Measurements from ENCODE around the gene SHISAL1.

The SHISAL1 gene

DNA sequence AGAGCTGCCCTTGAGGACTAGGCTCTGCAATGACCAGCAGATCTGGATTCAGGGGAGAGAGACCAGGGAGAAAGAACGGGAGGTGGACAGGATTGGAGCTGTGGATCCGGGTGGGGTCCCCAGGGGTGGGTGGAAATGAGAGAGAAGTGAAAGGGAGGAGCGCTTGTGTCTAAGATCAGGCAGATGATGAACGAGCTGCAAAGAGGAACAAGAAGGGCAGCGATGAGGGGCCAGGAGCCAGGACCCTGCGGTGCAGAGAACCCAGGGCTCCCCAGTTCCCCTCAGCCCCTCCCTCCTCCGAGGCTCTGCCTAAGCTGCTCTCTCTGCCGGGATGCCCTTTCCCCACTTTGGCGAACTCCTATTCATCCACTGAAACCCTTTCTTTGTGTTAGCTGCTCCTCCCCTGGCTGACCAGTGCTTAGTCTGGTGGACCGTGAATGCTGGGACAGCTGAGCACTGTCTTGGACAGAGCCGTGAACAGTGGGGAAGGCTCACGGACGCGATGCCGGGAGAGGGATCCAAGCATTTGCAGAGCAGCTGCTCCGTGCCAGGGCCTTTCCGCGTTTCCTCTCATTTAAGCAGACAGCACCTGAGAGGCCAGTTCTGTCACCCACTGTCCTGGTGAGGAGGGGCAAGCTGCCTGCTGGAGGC is 35.9 kb downstream of the SHISAL1 start:
- H3K36me3 Mint-ChIP-seq (ENCODE audit: low read depth) = no peaks in the 10 kb centered on the region
- no peaks in the 10 kb centered on the region for H3K4me1 Mint-ChIP-seq (ENCODE audit: low read depth)
- H3K27me3 Mint-ChIP-seq = peaks cover 18% of the 10 kb centered on the region
- no peak overlapping the region for H3K27ac Mint-ChIP-seq
- intact Hi-C loops (cut with micrococcal nuclease) = no loop called here
- no peak overlapping the region for H3K4me3 Mint-ChIP-seq
- H3K9me3 Mint-ChIP-seq = no peaks in the 10 kb centered on the region

DNA sequence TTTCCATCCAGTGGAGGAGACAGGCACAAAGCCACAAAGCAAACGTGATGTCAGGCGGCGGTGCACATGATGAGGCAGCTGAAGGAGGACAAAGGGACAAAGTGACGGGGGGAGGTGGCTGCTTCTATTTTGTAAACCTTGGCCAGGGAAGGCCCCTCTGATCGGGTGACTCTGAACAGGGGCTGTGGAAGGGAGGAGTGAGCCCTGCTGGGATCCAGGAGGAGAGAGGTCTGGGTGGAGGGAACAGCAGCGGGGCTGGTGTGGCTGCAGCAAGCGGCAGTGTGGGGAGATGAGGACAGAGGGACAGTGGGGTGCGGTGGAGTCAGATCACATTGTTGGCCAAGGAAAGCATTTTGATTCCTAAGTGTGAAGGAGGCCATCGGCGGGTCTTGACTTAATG is 36.7 kb downstream of the SHISAL1 start:
- H3K9me3 Mint-ChIP-seq = no peaks in the 10 kb centered on the region
- H3K36me3 Mint-ChIP-seq (ENCODE audit: low read depth) = no peaks in the 10 kb centered on the region
- no peak overlapping the region for H3K4me3 Mint-ChIP-seq
- no peak overlapping the region for H3K27ac Mint-ChIP-seq
- no peaks in the 10 kb centered on the region for H3K4me1 Mint-ChIP-seq (ENCODE audit: low read depth)
- intact Hi-C loops (cut with micrococcal nuclease) = no loop called here
- H3K27me3 Mint-ChIP-seq = peaks cover 17% of the 10 kb centered on the region

- Mint-ChIP-seq H3K9me3 (no peaks in the 10 kb centered on the region), H3K27me3 (peaks cover 16% of the 10 kb centered on the region), H3K36me3 (ENCODE audit: low read depth) (no peaks in the 10 kb centered on the region), H3K4me3 (no peak overlapping the region), H3K27ac (no peak overlapping the region), H3K4me1 (ENCODE audit: low read depth) (no peaks in the 10 kb centered on the region)
- intact Hi-C loops (cut with micrococcal nuclease) = no loop called here
Measured at GRCh38 chr22:44275631-44275995, 37.1 kb downstream of the SHISAL1 start.

DNA sequence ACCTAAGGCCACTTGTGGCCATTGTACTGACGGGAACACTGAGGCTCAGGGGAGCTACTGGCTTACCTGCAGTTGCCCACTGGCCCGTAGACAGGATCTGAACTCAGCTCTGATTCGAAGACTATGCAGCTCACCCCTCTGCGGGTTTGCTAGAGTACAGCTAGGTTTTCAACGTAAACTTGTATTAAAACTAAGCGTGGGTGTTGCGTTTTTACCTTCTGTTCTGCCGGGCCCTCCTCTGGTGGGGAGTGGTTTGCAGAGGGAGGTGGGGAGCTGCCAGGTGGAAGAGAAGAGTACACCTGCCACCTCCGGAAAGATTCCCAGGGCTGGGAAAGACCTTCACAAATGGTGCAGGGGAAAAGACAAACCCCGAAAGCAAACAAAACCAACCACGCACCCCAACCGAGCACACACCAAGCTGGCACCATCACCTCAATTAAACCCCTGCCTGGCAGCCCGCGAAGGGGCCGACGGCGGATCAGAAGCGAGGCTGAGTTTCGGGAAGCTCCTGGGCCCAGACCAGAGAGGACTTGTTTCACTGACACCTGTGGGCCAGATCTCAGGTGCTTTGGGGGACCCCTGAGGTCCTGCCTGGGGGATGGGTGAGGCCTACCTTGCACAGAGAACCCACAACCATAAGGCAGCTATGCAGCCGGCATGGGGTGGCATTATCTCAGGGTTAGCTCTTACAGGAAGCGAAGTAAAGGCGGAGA is 37.7 kb downstream of the SHISAL1 start:
- Mint-ChIP-seq H3K4me1 (ENCODE audit: low read depth) (no peaks in the 10 kb centered on the region), H3K27ac (no peak overlapping the region), H3K27me3 (peaks cover 18% of the 10 kb centered on the region), H3K4me3 (no peak overlapping the region), H3K9me3 (no peaks in the 10 kb centered on the region), H3K36me3 (ENCODE audit: low read depth) (no peaks in the 10 kb centered on the region)
- intact Hi-C loops (cut with micrococcal nuclease) = no loop called here

DNA sequence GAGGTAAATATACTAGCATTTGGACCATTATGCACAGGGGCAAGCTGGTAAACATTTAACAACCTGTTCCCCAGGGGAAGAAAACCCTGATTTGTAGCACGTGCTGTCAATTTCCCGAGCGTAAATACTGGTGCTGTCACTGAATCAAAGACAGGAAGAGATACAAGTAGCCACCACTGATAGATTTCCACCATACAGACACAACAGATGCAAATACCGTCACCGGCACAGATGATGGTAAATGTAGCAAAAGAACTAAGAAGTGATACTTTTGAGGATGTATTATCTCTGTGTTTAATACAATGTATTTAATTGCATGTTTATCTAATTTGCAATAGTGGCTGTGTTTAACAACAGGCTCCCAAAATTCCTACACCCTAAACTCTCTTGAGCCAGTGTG is 39.6 kb downstream of the SHISAL1 start:
- Mint-ChIP-seq H3K4me3 (no peak overlapping the region), H3K36me3 (ENCODE audit: low read depth) (no peaks in the 10 kb centered on the region), H3K4me1 (ENCODE audit: low read depth) (no peaks in the 10 kb centered on the region), H3K9me3 (no peaks in the 10 kb centered on the region), H3K27me3 (peaks cover 6% of the 10 kb centered on the region), H3K27ac (no peak overlapping the region)
- intact Hi-C loops (cut with micrococcal nuclease) = no loop called here

GRCh38 chr22:44272401-44272771 is 40.4 kb downstream of the SHISAL1 start:
- intact Hi-C loops (cut with micrococcal nuclease) = no loop called here
- no peak overlapping the region for H3K27ac Mint-ChIP-seq
- no peaks in the 10 kb centered on the region for H3K9me3 Mint-ChIP-seq
- no peaks in the 10 kb centered on the region for H3K4me1 Mint-ChIP-seq (ENCODE audit: low read depth)
- no peak overlapping the region for H3K4me3 Mint-ChIP-seq
- no peaks in the 10 kb centered on the region for H3K36me3 Mint-ChIP-seq (ENCODE audit: low read depth)
- H3K27me3 Mint-ChIP-seq = peaks cover 6% of the 10 kb centered on the region

DNA sequence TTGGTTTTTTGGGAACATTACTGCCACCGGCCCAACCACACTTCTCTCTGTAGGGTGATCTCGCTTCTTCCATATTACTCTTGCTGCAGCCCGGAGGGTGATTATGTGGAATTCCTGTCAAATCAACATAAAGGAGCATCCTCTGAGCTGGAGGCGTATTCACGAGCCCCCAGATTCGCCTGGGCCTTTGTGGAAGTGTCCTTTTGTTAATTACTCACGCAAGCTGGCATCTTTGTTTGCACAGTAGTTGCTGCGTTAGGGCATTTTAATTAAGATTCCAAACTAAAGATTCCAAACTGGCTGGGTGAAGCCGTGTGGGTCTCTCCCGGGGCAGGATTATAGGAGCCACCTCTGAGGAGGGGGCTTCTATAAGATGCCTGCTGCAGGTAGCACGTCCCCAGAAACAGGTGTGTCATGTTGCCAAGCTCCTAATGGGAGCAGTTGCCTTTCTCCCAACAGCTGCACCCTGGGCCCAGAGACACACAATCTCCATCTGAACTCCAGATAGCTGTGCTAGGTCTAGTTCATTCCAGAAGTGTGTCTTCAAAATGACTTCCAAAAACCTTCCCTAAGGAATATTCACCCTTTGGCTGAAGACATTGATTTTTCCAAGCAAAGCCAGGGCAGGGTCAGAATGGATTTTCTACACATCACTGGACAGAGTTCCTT is 40.9 kb downstream of the SHISAL1 start:
- H3K4me3 Mint-ChIP-seq = no peak overlapping the region
- H3K36me3 Mint-ChIP-seq (ENCODE audit: low read depth) = no peaks in the 10 kb centered on the region
- no peaks in the 10 kb centered on the region for H3K4me1 Mint-ChIP-seq (ENCODE audit: low read depth)
- intact Hi-C loops (cut with micrococcal nuclease) = no loop called here
- H3K9me3 Mint-ChIP-seq = no peaks in the 10 kb centered on the region
- H3K27me3 Mint-ChIP-seq = peaks cover 5% of the 10 kb centered on the region
- no peak overlapping the region for H3K27ac Mint-ChIP-seq

DNA sequence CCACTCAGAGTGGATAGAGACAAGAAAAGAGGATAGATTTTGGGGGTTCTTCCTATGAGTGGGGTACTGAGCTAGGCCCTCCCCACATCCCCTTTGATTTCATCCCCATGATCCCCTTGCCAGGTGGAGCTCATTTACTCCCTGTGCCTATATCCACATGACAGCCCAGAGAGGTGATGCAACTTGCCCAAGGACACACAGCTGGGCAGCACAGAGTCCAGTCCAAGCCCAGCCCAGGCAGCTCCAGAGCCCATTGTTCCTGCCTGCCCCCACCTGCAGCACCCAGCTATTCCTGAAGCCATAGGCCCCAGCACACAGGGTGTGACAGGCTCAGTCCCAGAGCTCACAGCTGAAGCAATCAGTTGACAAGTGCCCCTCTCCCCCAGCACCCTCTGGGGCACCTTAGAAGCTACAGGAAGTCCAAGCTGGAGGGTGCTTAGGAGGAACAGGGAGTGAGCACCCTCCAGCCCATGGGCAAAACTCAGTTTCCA is 41.7 kb downstream of the SHISAL1 start:
- Mint-ChIP-seq H3K4me3 (no peak overlapping the region), H3K36me3 (ENCODE audit: low read depth) (no peaks in the 10 kb centered on the region), H3K27me3 (peaks cover 4% of the 10 kb centered on the region), H3K4me1 (ENCODE audit: low read depth) (no peaks in the 10 kb centered on the region), H3K27ac (no peak overlapping the region), H3K9me3 (no peaks in the 10 kb centered on the region)
- intact Hi-C loops (cut with micrococcal nuclease) = no loop called here

- H3K27me3 Mint-ChIP-seq = peaks cover 2% of the 10 kb centered on the region
- intact Hi-C loops (cut with micrococcal nuclease) = no loop called here
- no peaks in the 10 kb centered on the region for H3K4me1 Mint-ChIP-seq (ENCODE audit: low read depth)
- H3K9me3 Mint-ChIP-seq = no peaks in the 10 kb centered on the region
- H3K4me3 Mint-ChIP-seq = no peak overlapping the region
- no peaks in the 10 kb centered on the region for H3K36me3 Mint-ChIP-seq (ENCODE audit: low read depth)
- H3K27ac Mint-ChIP-seq = no peak overlapping the region
Measured at GRCh38 chr22:44270556-44270880, 42.2 kb downstream of the SHISAL1 start.

DNA sequence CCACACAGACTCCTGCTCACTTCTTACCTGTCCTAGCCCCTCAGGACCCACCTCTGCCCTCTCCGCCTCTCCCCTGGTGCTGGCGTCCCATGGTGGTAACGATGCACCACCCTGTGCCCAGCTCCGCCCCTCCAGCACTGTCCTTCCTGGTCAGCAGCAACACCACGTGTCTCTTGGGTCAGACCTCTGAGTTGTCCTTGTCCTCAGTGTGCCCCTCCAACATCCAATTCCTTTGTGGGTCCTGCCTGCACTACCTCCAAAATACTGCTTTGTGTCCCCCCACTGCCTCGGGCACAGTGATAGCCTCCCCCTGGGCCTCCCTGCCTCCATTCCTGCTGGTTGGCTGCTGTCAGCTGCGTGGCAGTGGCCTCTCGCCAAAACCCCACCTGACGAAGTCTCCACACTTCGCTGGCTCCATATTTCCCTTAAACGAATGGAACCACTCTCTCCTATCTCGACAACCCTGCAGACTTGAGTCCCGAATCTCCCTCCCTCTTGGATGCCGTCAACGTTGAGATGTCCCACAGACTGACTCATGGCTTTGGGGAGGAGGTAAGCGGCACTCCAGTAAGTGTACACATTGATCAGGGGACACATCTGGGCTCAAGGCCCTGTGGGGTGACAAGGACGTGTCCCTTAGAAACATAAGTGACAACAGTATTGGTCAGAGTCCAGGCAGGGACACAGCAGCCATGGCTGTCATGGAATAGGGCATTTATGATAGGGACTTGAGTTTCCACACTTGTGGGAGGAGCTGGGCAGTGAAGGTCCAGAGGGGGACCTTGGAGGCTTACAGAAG is 42.8 kb downstream of the SHISAL1 start:
- Mint-ChIP-seq H3K27me3 (peaks cover 2% of the 10 kb centered on the region), H3K36me3 (ENCODE audit: low read depth) (no peaks in the 10 kb centered on the region), H3K9me3 (no peaks in the 10 kb centered on the region), H3K27ac (no peak overlapping the region), H3K4me3 (no peak overlapping the region), H3K4me1 (ENCODE audit: low read depth) (no peaks in the 10 kb centered on the region)
- intact Hi-C loops (cut with micrococcal nuclease) = no loop called here

DNA sequence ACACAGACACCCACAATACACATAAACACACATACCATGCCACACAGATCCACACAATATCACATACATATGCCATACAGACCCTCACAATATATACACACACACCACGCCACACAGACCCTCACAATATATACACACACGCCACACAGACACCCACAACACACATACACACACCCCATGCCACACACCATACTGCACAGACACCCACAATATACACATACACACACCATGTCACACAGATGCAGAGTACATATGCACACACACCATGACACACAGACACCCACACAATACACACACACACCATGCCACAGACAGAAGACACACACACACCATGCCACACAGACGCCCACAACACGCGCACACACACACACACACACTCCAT is 43.6 kb downstream of the SHISAL1 start:
- intact Hi-C loops (cut with micrococcal nuclease) = no loop called here

DNA sequence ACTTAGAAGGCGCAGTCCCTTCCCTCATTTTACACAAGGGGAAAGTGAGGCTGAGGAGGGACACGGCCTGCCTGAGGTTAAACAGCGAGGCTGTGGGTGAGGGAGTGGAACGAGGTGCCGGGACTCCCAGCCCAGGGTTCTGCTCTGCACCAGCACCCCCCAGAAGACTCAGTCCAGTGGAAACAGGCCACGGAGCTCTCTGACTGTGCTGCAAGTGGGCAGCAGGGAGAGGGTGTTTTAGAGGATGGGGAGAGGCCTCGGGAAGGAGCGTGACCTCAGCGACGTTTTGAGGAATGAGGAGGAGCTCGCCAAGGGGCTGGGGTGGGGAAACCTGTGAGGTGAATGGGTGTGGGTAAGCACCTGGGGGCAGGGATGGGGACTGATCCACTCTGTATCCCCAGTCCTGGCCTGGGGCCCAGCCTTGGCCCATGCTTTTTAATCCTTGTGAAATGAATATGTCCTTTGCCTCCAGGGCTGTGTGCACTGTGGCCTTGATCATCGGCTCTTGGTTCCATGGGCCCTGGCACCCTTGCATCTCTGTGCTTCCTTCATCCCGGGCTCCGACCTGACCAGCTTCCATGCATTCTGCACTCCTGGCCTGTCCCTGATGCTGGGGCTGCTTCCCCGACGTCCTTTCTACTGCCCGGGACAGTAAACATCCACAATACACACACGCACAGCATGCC is 44.2 kb downstream of the SHISAL1 start:
- H3K36me3 Mint-ChIP-seq (ENCODE audit: low read depth) = no peaks in the 10 kb centered on the region
- intact Hi-C loops (cut with micrococcal nuclease) = no loop called here
- no peak overlapping the region for H3K27ac Mint-ChIP-seq
- H3K4me3 Mint-ChIP-seq = no peak overlapping the region
- no peaks in the 10 kb centered on the region for H3K4me1 Mint-ChIP-seq (ENCODE audit: low read depth)
- peaks cover 2% of the 10 kb centered on the region for H3K27me3 Mint-ChIP-seq
- no peaks in the 10 kb centered on the region for H3K9me3 Mint-ChIP-seq

More for the DNA sequence above, 43.6 kb downstream of the SHISAL1 start:
- Mint-ChIP-seq H3K4me3 (no peak overlapping the region), H3K27ac (no peak overlapping the region), H3K4me1 (ENCODE audit: low read depth) (no peaks in the 10 kb centered on the region), H3K9me3 (no peaks in the 10 kb centered on the region), H3K36me3 (ENCODE audit: low read depth) (no peaks in the 10 kb centered on the region), H3K27me3 (peaks cover 2% of the 10 kb centered on the region)

DNA sequence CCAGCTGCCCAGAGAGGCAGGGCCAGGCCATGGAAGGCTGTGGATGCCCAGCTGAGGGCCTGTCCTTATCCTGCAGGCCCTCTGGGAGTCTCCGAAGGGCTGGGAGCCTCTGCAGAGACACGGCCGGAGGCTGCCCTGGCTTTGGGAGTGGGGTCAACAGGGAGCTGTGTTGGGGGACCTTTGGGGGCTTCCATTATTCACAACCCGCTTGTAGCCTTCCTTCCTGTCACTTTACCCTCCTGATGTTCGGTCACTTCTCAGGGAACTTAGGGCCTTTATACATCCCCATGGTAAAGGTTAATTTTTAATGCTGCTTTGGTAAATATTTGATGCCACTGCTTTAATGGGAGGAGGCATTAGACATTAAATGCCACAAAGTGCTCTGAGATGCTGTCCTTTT is 44.9 kb downstream of the SHISAL1 start:
- H3K36me3 Mint-ChIP-seq (ENCODE audit: low read depth) = no peaks in the 10 kb centered on the region
- intact Hi-C loops (cut with micrococcal nuclease) = no loop called here
- no peak overlapping the region for H3K4me3 Mint-ChIP-seq
- H3K27me3 Mint-ChIP-seq = peaks cover 2% of the 10 kb centered on the region
- no peak overlapping the region for H3K27ac Mint-ChIP-seq
- H3K9me3 Mint-ChIP-seq = no peaks in the 10 kb centered on the region
- no peaks in the 10 kb centered on the region for H3K4me1 Mint-ChIP-seq (ENCODE audit: low read depth)
